Astrocyte of the spinal cord (primary cell): Measurements from ENCODE around the gene TCIRG1.

Experiments used
- DNase-seq: peaks from one replicate; pipeline ENCODE4 v3.0.0; 2011; ENCODE audit warnings: low read depth, low spot score
- H3K4me3 ChIP-seq: 2 replicates; pipeline ENCODE4 v1.5.1; 2011; ENCODE audit warnings: low read depth, mild to moderate bottlenecking, low read length, moderate library complexity
- CTCF ChIP-seq: IDR thresholded peaks from 2 replicates; pipeline ENCODE4 v1.5.1; 2012; ENCODE audit warnings: low read depth, mild to moderate bottlenecking, low read length, inconsistent platforms
- in situ Hi-C: cut with HindIII; loops from 2 replicates; pipeline ENCODE4 v1.10.0; 2017; ENCODE audit warnings: low sequenced_read_pairs

TCIRG1 gene

GRCh38 chr11:68044898-68045351 lies 6.1 kb downstream of the TCIRG1 start:
- in situ Hi-C loops: no loop called here
- no peak overlapping the region for H3K4me3 ChIP-seq
- no peak for TF ChIP-seq CTCF
- DNase-seq: no peak

- TF ChIP-seq CTCF: no peak
- no peak for DNase-seq
- in situ Hi-C loops: no loop called here
- no peak overlapping the region for H3K4me3 ChIP-seq
Measured at GRCh38 chr11:68047437-68048290, 8.8 kb downstream of the TCIRG1 start.

- H3K4me3 ChIP-seq: no peak overlapping the region
- in situ Hi-C loops: no loop called here
- no peak for TF ChIP-seq CTCF
- no peak for DNase-seq
Measured at GRCh38 chr11:68048681-68049508, 10.1 kb downstream of the TCIRG1 start.

GRCh38 chr11:68049509-68050370 lies 10.9 kb downstream of the TCIRG1 start:
- DNase-seq: peak; percentile 59
- TF ChIP-seq CTCF: no peak
- in situ Hi-C loops: no loop called here

GRCh38 chr11:68050371-68050841 lies 11.6 kb downstream of the TCIRG1 start:
- H3K4me3 ChIP-seq: no peak overlapping the region
- DNase-seq: no peak
- TF ChIP-seq CTCF: no peak
- in situ Hi-C loops: no loop called here

More at GRCh38 chr11:68049509-68050370, 10.9 kb downstream of the TCIRG1 start:
- H3K4me3 ChIP-seq: no peak overlapping the region
